GM19193 (cell line): ENCODE results near the gene CMTM5.

ENCODE experiments used
- POLR2A ChIP-seq: IDR thresholded peaks from 4 replicates; pipeline ENCODE4 v1.6.1; 2011; ENCODE audit not compliant: insufficient read depth, insufficient read length; ENCODE audit errors: extremely low read depth

Gene CMTM5

DNA sequence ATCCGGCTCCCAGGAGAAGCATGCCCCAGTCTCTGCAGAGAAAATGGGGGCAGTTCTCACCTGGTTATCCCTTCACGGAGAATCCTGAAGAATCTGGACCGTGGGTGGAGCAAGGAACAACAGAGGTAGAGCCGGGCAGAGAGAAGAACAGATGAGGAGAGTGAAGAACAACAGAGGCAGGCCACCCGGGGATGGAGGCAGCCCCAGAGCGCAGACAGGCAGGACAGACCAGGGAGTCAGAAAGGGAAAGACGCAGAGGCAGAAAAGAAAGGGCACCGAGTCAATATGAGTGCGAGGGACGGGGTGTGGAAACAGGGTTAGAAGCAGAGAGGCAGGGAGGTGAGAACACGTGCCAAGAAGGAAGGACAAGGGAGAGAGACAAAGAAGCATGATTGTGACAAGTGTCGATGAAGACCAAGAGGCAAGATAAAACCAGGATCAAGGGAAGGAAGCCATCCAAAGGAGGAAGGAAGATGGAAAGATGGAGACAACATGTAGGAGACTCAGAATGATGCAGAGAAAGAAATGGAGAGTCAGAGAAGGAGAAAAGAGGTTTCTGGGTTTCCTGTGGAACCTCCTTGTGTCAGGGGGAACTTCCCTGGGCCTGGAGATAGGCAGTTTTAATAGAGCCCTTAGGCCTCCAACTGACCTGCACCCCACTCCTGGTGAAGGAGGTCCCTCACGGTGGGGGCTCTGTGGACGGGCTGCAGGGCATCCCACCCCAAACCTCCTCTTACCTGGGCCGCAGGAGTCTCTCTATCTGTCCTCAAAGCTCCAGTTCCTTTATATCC lies 30.9 kb downstream of the CMTM5 start, which contains the start of gene MYH6:
Gene MYH6, minus strand, starts transcription at position 758 of the 791 bp plus-strand sequence. CDS start 1,050 bp downstream, outside the sequence.
- no peak for TF ChIP-seq POLR2A

DNA sequence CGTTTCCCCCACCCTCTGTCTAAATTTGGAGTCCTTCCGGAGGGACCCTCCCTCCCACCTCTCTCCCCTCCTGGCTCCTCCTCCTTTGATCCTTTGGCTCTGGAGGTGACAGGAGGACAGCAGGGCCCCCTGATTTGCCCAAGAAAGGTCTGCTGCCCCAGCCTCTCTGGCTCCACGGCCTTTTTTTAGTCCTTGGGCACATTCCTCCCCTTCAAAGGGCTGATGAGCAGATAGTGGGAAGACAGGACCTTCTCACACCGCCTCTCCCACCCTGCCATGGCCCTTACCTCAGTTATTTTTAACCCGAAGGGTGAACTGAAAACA lies 31.4 kb downstream of the CMTM5 start:
- no peak for TF ChIP-seq POLR2A

DNA sequence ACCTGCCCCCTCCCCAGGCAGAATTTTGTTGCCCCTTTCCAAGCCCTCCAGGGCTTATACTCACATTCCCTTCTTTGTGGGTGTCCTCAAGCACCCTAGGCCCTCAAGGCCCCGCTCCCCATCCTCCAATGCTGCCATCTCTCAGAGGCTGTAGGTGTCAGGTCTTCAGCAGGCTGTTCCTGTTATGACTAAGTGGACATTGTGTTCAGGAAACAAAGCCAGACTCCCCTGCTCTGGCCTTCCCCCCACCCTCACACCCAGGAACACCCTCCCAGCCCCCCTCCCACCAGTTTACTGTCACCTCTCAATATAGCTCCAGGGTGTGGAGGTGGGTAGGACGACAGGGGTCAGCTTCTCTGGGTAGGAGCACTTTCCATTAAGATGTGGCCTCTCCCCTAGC lies 32.6 kb downstream of the CMTM5 start:
- TF ChIP-seq POLR2A, result no peak

DNA sequence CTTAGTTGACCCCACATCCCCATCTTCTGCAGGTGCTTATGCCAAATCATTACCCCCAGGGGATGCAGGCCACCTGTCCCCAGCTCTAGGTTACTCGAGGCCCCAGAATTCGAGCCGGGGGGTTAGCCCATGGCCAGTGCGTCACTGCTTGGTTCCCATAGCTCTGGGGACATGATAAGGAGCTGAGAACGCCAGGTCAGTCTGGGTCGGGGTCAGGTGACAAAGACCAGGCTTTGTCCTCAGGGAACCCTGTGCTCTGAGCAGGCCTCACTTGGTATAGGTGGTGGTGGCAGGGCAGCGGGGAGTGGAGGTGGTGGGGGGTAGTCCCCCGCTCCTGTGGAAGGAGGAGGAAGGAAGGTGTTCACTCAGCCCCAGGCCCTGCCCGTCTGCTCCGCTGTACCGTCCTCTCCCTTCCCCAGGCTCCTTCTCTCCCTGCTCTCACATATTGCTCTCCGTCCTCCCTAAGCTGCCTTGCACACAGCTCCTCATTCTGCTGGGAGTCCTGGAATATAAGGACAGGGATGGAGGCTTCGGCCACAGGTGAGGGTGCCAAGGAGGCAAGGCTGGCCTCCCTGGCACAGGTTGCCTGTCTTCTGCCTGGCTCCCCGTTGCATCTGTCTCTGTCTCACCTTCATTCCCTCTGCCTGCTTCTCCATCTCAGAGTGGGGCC lies 33.3 kb downstream of the CMTM5 start:
- no peak for TF ChIP-seq POLR2A

DNA sequence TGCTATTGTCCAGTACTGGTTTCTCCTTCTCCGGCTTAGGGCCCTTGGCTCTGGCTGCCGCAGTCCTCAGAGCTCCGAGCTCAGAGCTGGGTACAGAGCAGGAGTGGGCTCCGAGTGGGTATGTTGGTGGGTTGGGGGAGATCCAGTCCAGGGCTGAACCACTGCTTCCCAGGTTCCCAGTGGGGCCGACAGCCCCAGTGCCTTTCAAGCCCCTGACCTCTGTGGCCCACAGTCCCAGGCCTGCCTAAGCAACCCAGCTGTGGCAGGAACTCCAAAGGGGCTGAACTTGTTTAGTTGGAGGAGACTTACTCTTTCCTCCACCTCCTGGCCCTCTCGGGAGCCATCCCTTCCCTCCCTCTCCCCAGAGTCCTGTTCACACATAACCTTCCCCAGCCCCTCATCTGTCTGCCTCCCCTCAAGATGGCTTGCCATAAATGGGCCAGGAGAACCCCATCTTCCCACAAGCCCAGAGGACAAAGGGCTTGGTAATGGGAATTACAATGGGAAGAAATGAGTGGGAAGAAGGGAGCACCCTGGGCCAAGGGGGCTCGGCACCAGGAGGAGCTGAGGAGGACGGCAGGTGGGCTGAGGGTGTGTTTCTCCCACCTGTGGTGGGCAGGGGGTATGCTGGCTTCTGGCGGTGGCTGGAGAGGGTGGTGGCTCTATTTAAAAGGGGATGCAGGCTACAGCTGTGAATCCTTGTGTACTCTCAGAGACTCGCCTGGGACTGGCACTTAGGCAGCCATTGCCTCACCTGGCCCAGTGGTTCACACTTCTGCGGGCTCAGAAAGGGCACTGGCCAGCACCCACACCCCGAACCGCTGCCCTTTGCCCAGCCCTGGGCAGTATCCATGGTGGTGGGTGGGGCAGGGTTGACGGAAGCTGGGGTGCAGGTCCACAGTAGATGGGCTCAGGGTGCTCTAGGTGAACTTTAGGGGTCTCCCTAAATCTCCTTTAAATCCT lies 35.0 kb downstream of the CMTM5 start:
- no peak for TF ChIP-seq POLR2A

DNA sequence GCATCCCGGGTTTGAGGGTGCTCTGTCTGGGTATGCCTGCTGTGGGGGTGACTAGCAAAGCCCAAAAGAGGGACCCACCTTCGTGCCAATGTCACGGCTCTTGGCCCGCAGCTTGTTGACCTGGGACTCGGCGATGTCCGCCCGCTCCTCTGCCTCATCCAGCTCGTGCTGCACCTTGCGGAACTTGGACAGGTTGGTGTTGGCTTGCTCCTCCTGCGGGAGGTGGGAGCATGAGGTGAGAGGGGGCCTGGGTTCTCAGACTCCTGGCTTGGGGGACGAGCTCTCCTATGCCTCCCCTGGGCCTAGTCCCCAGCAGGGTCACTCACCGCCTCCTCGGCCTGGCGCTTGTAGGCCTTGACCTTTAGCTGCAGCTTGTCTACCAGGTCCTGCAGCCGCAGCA lies 36.8 kb downstream of the CMTM5 start:
- no peak for TF ChIP-seq POLR2A

DNA sequence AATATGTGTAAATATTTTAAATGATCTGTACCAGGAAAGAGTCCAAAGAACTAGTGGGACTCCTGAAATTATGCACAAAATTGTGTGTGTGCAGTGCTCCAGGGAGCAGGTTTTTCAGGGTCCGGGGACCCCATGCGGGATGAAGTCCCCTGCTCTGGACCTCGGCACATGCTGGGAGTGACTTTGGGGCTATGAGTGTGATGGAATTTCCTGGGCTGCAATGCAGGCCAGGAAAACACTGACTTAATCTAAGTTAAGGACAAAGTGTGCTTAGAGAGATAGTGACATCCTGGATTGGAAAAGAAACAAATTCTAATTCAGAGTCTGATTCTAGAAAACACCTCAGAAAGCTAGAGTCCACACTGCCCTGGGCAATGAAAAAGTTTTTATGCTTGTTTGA lies 37.4 kb downstream of the CMTM5 start:
- no peak for TF ChIP-seq POLR2A

DNA sequence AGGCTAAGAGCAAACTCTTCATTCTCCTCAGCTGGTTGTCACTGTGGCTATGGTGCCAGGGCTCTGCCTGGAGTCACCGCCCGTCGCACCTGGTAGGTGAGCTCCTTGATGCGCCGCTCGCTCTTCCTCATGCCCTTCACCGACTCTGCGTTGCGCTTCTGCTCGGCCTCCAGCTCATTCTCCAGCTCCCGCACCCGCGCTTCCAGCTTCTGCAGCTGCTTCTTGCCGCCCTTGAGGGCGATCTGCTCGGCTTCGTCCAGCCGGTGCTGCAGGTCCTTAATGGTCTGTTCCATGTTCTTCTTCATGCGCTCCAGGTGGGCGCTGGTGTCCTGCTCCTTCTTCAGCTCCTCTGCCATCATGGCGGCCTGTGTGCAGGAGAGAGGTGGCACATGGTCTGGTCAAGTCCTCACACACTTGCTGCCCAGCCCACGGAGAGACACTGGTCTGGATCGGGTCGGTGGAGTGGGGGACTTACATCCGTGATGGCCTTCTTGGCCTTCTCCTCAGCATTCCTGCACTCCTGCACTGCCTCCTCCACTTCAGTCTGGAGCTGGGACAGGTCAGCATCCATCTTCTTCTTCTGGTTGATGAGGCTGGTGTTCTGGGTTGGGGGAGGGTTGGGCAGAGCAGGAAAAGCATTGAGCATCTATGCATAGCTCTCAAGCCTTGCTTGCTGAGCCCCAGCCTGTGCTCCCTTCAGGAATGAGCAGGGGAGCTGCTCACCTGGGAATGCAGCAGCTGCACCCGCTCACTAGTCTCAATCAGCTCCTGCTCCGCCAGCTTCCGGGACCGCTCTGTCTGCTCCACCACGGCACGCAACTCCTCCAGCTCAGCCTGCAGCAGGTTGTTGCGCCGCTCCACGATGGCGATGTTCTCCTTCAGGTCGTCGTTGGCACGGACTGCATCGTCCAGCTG lies 38.3 kb downstream of the CMTM5 start:
- TF ChIP-seq POLR2A, result no peak

DNA sequence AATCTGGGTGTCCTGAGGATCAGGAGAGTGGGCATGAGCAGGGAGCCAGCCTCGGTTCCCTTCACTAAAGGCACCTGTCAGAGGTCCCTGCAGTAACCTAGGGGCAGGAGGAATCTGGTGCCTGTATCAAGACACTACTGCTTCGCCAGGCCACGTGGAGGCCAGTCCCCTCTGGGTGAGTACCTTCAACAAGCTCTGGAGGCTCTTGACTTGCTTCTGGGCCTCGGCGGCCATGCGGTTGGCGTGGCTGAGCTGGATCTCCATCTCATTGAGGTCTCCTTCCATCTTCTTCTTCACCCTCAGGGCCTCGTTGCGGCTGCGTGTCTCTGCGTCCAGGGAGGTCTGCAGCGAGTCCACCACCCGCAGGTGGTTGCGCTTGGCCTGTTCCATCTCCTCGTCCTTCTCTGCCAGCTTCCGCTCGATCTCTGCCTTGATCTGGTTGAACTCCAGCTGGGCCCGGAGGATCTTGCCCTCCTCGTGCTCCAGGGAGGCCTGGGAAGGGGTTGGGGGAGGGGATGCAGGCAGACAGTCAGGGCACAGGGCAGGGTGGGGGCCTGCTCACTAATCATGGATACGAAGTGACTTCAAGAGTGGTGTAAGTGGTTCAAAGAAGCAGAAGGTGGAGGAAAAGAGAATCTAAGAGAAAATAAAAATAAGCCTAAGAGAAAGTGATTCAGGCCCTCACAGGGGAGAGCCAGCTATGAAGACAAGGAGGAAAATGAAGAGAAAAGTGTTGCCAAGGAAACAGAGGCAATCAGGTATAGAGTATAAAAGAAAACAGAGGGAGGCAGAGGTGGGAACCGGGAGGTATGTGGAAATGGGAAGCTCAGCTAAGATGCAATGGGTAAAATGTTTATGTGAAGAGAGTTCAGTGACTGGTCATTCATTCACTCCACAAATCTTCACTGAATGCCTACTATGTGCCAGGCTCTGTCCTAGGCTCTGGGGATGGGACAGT lies 39.3 kb downstream of the CMTM5 start:
- no peak for TF ChIP-seq POLR2A

DNA sequence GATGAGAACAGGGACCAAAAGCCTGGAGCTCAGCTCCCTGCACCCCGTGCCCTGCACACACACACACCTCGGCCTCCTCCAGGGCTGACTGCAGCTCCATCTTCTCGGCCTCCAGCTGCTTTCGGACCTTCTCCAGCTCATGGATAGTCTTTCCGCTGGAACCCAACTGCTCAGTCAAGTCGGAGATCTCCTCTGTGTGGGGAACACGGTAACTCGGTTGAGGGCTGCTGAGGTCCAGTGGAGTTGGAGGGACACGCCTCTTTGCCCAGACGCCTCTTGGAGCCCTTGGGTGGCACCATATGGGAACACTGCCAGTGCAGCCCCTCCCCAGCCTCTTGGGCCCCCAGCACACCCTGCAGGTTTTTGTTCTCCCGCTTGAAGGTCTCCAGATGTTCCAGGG lies 40.0 kb downstream of the CMTM5 start:
- TF ChIP-seq POLR2A, result no peak

DNA sequence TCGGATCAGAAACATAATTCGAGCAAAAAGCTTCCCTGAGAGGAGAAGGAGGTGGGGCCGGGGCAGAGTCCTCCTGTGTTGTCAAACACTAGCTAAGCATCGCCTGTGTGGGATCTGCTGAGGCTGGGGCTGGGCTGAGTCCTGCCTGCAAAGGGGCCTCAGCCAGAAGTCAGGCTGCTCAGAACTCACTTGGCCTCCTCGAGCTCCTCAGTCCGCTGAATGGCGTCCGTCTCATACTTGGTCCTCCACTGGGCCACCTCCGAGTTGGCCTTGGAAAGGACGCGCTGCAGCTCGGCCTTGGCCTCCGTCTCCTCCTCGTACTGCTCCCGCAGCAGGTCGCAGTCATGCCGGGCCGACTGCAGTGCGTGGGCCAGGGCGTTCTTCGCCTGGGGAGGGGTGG lies 41.2 kb downstream of the CMTM5 start:
- TF ChIP-seq POLR2A, result no peak

DNA sequence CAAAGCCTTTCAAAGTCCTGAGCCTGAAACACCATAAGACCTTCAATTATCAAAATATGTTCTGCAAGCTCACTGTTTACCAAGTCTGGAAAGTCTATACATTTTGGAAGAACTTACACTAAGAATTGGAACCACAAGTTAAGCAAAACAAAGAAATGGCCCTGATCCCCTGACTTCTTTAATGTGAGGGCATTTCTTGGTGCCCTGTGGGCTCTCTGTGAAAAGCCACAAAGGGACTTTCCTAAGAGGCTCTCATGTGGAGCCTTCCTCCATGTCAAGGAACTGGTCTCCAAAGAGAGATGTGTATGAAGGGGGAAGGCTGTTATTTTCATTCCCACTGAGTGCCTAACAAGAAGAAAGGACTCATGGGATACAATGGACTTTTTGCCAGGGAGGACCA lies 44.7 kb downstream of the CMTM5 start:
- no peak for TF ChIP-seq POLR2A

DNA sequence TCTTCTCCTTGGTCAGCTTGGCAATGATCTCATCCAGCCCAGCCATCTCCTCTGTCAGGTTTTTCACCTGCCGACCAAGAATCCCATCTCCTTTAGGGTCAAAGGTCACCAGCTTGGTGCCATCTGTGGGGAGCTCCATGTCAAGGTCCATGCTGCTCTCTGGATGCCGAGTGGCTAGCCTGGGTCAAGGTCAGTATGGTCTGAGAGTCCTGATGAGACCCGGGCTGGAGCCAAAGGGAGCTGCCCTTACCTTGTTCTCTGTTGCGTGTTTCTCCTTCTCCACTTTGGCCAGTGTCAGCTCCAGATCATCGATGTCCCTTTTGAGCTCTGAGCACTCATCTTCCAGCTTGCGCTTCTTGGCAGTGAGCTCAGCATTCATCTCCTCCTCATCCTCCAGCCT lies 46.8 kb downstream of the CMTM5 start:
- TF ChIP-seq POLR2A, result no peak
